Muscle layer of colon (tissue), 2 donors: ENCODE results near the gene NMRAL1.

Experiments
- H3K27ac ChIP-seq: one replicate; pipeline ENCODE4 v1.7.0; 2013; ENCODE audit warnings: low read depth, mild to moderate bottlenecking, low read length, moderate library complexity
- H3K27me3 ChIP-seq, 2 donors: one replicate each; pipeline ENCODE4 v1.7.0; 2013; ENCODE audit warnings: low read length in 2 of 2, mild to moderate bottlenecking in 2 of 2; ENCODE audit not compliant: insufficient read depth in 2 of 2, control insufficient read depth in 1 of 2
- H3K36me3 ChIP-seq: one replicate; pipeline ENCODE4 v1.7.0; 2013; ENCODE audit warnings: mild to moderate bottlenecking, low read length; ENCODE audit not compliant: insufficient read depth
- H3K4me1 ChIP-seq: one replicate; pipeline ENCODE4 v1.7.0; 2013; ENCODE audit warnings: mild to moderate bottlenecking, low read length; ENCODE audit not compliant: insufficient read depth
- H3K4me3 ChIP-seq, 2 donors: one replicate each; pipeline ENCODE4 v1.7.0; 2013; ENCODE audit warnings: low read length in 2 of 2, low read depth in 1 of 2, mild to moderate bottlenecking in 1 of 2, moderate library complexity in 1 of 2
- H3K9ac ChIP-seq: one replicate; pipeline ENCODE4 v1.7.0; 2013; ENCODE audit warnings: low read length
- H3K9me3 ChIP-seq: one replicate; pipeline ENCODE4 v1.7.0; 2013; ENCODE audit warnings: mild to moderate bottlenecking, low read length
- donor health status: abdominal sarcoma.
- donor health status: Adenocarcinoma of cecum.

Gene NMRAL1

DNA sequence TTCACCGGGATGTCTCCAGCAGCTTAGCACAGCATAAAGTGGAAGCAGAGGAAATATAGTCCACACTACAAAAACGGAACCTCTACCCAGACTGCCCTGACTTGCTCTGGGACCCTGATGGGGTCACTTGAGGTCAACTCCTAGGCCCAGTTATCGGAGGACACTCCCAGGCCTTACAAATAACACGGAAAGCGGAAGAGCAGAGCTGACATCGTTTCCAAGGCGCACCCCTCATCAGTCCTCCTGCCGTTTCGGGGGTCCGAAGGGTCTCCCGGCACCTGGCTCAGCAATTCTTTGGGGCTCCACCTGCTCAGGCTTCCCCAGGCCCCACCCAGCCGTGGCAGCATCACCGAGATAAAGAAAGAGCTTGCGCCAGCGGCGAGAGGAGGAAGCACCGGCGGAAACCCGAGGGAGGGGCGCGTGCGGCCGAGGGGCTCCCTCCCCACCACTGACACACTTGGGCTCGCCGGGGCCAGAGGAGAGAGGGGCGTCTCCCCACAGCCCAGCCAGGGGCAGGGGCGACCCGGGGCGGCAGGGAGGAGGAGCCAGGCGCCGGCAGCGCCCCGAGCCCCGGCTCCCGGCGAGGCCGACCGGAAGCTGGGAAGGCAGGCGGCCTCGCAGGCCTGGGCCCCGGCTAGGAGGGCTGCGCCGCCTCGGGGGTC is 58.8 kb downstream of the NMRAL1 start:
- Histone ChIP-seq H3K4me1 (peaks cover 20% of the 10 kb centered on the region), H3K4me3 (peak overlapping the region; percentile 74 to 82), H3K9me3 (no peaks in the 10 kb centered on the region), H3K27ac (peak overlapping the region; percentile 75), H3K27me3 (no peaks in the 10 kb centered on the region), H3K36me3 (no peaks in the 10 kb centered on the region), H3K9ac (peak overlapping the region; percentile 54)

DNA sequence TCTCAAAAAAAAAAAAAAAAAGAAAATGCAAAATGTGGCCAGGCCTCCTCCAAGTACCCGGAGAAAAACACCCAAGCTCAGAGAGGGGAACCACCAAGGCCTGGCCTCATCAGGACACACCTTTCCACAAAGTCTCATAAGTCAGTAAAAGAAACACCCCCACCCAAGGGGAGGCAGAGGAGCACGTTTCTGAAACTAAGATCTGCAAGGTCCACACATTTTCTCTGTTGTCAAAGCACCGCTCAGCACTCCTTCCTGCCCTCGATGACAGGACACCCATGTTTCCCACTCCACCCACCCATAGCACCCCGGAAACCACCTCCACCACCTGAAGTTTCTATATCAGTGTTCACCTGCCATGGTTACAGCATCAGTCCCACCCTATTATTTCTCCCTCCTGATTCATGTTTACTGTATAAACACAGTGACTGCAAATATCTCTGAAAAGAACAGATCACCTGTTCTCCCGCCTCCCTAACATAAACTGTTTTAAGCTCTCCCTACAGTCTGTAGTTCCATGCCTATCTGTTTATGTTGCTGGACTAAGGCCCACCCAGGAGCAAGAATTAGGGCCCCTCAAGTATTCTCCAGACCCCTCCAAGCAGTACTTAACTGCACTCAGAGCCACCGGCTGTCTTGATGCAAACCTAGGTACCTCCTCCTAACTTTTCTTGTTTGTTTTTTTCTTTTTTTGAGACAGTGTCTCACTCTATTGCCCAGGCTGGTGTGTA is 60.1 kb downstream of the NMRAL1 start:
- no peak overlapping the region for H3K9ac ChIP-seq
- H3K4me3 ChIP-seq, result no peak overlapping the region
- H3K4me1 ChIP-seq, result peaks cover 30% of the 10 kb centered on the region
- H3K36me3 ChIP-seq, result no peaks in the 10 kb centered on the region
- H3K9me3 ChIP-seq, result no peaks in the 10 kb centered on the region
- H3K27me3 ChIP-seq, result no peaks in the 10 kb centered on the region
- H3K27ac ChIP-seq, result no peak overlapping the region

DNA sequence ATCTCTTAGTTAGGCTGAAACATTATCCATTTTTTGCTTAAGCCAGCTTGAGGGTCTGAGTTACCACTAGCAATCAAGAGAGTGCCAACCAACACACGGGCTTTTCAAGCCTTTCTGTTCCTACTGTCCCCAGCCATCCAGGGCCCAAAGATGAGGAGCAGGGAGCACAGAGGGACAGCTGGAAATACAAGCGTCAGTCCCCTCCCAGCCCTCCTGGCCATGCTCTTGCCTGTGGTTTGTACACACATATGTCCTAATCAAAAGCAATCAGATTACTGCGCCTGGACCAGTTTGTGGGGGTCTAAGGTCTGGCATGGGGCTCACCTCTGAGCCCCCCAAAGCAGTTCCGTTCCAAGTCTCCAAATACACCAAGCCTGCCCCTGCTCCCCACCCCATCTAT is 61.6 kb downstream of the NMRAL1 start:
- Histone ChIP-seq H3K36me3 (no peaks in the 10 kb centered on the region), H3K27me3 (no peaks in the 10 kb centered on the region), H3K4me1 (peaks cover 30% of the 10 kb centered on the region), H3K9me3 (no peaks in the 10 kb centered on the region), H3K9ac (no peak overlapping the region), H3K4me3 (no peak overlapping the region), H3K27ac (no peak overlapping the region)

DNA sequence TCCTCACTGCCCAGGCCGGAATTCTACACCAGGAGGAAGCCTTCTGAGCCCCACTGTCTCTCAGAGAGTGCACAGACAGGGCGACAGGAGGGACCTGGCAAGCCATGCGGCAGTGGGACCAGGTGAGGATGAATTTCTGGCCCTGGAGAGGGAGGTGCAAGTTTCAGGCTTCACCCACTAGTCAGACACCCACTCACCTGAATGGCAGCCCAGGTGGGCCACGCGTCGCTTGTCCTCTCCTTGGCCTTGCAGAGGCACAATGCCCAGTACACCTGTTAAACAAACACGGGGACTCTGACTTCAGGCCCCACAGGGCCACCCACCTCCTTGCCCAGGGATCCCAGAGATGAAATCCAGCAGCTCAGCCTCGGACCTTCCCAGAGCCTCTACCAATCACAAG is 62.3 kb downstream of the NMRAL1 start:
- Histone ChIP-seq H3K9me3 (no peaks in the 10 kb centered on the region), H3K36me3 (no peaks in the 10 kb centered on the region), H3K27ac (no peak overlapping the region), H3K9ac (no peak overlapping the region), H3K27me3 (no peaks in the 10 kb centered on the region), H3K4me3 (no peak overlapping the region), H3K4me1 (peaks cover 30% of the 10 kb centered on the region)
